MCF 10A (cell line): Measurements from ENCODE around the gene GSE1. TPM values are rescaled to one million over a fixed set of nuclear protein-coding genes. Genes with fewer than 3 reads are reported as not detected.

Source experiments
- BruUV-seq: library from RNA; stranded (reverse); fragments of 400-500 nt; replicated peaks from 2 replicates; lab custom pipeline; 2021; lab: Mats Ljungman, UMichigan
- CTCF ChIA-PET: fragments of 300-600 bp; sonication (Branson Sonifier 250); formaldehyde crosslinking; extraction: SDS; loops from one replicate; lab custom pipeline; 2021; ENCODE audit warnings: antibody characterized with exemption, inconsistent platforms; lab: Yijun Ruan, JAX
- POLR2A ChIA-PET: fragments of 300-600, 350-650 bp; sonication (Branson Sonifier 250); formaldehyde crosslinking; extraction: SDS; loops from one replicate; lab custom pipeline; 2020; ENCODE audit warnings: antibody characterized with exemption, inconsistent platforms; lab: Yijun Ruan, JAX
- DNase-seq: peaks from one replicate; pipeline ENCODE4 v3.0.0-alpha.2; 2018; ENCODE audit not compliant: unreplicated experiment
- H3K27ac Mint-ChIP-seq: one replicate; pipeline ENCODE4 v1.8.0; 2022; ENCODE audit warnings: mild to moderate bottlenecking, low read depth, mixed read lengths; ENCODE audit not compliant: unreplicated experiment
- H3K27me3 Mint-ChIP-seq: one replicate; pipeline ENCODE4 v1.8.0; 2022; ENCODE audit warnings: mixed read lengths; ENCODE audit not compliant: insufficient read depth, unreplicated experiment
- H3K36me3 Mint-ChIP-seq: one replicate; pipeline ENCODE4 v1.8.0; 2022; ENCODE audit warnings: mild to moderate bottlenecking, moderate library complexity, mixed read lengths; ENCODE audit not compliant: insufficient read depth, unreplicated experiment
- H3K4me1 Mint-ChIP-seq: one replicate; pipeline ENCODE4 v1.8.0; 2022; ENCODE audit warnings: mixed read lengths; ENCODE audit not compliant: insufficient read depth, unreplicated experiment
- H3K4me3 Mint-ChIP-seq: one replicate; pipeline ENCODE4 v1.8.0; 2022; ENCODE audit warnings: mild to moderate bottlenecking, moderate library complexity, mixed read lengths; ENCODE audit not compliant: unreplicated experiment
- H3K9me3 Mint-ChIP-seq: one replicate; pipeline ENCODE4 v1.8.0; 2022; ENCODE audit warnings: mixed read lengths; ENCODE audit not compliant: unreplicated experiment
- intact Hi-C: fragments of 100-400 bp; cut with micrococcal nuclease; formaldehyde crosslinking; loops from 2 replicates; pipeline ENCODE4 v1.14.1; 2022
- total RNA-seq: library from RNA; stranded (reverse); gene quantifications from 2 replicates; pipeline ENCODE4 v1.2.3, GENCODE V29; 2022
- TF ChIP-seq, protein P1 (sequence below): fragments of 200-600 bp; IDR thresholded peaks from one replicate; pipeline ENCODE4 v1.8.0; 2022; ENCODE audit warnings: antibody characterized with exemption, mild to moderate bottlenecking; ENCODE audit not compliant: unreplicated experiment

The GSE1 gene
- total RNA-seq, 1 experiment from 2014 or later = 52.9 TPM

DNA sequence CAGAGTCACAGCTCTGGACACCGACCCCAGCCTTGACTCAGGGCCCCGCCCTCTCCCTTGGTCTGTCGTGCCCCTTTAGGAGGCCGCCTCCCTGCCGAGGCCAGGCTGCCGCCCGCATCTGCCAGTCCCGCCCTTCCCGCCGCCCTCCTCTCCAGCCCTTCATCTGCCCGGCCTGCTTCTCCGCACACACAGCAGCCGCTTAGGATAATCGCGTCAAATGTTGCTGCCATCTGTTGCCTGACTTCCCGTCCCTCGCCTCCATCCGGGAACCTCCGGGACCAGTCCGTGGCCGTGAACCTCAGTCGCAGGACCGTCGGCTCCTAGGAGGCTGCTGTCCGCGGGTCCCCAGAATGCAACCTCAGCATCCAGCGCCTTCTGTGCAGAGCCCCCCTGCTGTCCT, 11.9 kb downstream of the GSE1 start:
- DNase-seq = no peak
- Mint-ChIP-seq H3K4me3 (no peak overlapping the region), H3K27ac (no peak overlapping the region), H3K36me3 (peaks cover 23% of the 10 kb centered on the region), H3K27me3 (no peaks in the 10 kb centered on the region), H3K9me3 (no peaks in the 10 kb centered on the region), H3K4me1 (no peaks in the 10 kb centered on the region)
- POLR2A ChIA-PET = interaction anchor here (1.6 kb wide), 1 partner anchor 9 kb away, joined by 3 read pairs; no protein-coding TSS in a partner anchor
- no TSS peak for BruUV-seq
- TF ChIP-seq, protein P1, sequence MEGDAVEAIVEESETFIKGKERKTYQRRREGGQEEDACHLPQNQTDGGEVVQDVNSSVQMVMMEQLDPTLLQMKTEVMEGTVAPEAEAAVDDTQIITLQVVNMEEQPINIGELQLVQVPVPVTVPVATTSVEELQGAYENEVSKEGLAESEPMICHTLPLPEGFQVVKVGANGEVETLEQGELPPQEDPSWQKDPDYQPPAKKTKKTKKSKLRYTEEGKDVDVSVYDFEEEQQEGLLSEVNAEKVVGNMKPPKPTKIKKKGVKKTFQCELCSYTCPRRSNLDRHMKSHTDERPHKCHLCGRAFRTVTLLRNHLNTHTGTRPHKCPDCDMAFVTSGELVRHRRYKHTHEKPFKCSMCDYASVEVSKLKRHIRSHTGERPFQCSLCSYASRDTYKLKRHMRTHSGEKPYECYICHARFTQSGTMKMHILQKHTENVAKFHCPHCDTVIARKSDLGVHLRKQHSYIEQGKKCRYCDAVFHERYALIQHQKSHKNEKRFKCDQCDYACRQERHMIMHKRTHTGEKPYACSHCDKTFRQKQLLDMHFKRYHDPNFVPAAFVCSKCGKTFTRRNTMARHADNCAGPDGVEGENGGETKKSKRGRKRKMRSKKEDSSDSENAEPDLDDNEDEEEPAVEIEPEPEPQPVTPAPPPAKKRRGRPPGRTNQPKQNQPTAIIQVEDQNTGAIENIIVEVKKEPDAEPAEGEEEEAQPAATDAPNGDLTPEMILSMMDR = no peak
- intact Hi-C loops = no loop called here
- CTCF ChIA-PET = interaction anchor here (0.6 to 1.2 kb wide), 2 partner anchors 9 to 329 kb away, joined by 3 to 4 read pairs; no protein-coding TSS in a partner anchor

DNA sequence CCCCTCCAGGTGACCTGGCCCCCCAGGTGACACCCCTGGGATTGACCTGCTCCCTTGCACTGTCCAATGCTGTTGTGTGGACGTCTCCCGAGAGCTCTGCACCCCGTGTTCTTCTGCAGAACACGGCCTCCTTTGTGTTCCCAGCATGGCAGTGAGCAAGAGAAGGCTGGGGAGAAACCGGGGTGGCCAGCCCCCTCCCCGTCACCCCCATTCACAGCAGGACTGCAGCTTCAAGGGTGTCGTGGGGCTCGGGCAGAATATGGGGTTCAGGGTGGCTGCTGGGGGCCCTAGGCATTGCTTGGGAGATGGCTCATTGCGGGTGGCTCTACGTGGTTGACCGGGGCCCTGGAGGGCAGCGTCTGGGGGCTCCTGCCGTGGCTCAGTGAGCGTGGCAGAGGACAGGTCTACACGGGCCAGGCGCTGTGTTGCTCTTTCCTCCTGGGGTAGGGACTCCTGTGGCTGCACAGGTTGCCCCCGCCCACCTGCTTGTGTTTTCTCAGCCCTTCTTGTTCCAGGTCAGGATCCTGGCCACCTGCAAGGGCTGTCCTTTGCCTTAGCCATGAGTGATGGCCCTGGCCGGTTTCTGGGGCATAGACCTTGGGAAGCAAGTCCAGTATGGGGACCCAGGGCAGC, 12.5 kb downstream of the GSE1 start:
- Mint-ChIP-seq H3K27ac (no peak overlapping the region), H3K4me1 (no peaks in the 10 kb centered on the region), H3K27me3 (no peaks in the 10 kb centered on the region), H3K36me3 (peaks cover 20% of the 10 kb centered on the region), H3K9me3 (no peaks in the 10 kb centered on the region), H3K4me3 (no peak overlapping the region)
- ChIA-PET CTCF (interaction anchor here (0.6 to 2.0 kb wide), 3 partner anchors 9 to 329 kb away, joined by 3 to 11 read pairs (median 4); no protein-coding TSS in a partner anchor), POLR2A (interaction anchor here (1.6 kb wide), 1 partner anchor 10 kb away, joined by 3 read pairs; no protein-coding TSS in a partner anchor)
- no peak for DNase-seq
- TF ChIP-seq, protein P1 = no peak
- no TSS peak for BruUV-seq
- intact Hi-C loops = no loop called here

DNA sequence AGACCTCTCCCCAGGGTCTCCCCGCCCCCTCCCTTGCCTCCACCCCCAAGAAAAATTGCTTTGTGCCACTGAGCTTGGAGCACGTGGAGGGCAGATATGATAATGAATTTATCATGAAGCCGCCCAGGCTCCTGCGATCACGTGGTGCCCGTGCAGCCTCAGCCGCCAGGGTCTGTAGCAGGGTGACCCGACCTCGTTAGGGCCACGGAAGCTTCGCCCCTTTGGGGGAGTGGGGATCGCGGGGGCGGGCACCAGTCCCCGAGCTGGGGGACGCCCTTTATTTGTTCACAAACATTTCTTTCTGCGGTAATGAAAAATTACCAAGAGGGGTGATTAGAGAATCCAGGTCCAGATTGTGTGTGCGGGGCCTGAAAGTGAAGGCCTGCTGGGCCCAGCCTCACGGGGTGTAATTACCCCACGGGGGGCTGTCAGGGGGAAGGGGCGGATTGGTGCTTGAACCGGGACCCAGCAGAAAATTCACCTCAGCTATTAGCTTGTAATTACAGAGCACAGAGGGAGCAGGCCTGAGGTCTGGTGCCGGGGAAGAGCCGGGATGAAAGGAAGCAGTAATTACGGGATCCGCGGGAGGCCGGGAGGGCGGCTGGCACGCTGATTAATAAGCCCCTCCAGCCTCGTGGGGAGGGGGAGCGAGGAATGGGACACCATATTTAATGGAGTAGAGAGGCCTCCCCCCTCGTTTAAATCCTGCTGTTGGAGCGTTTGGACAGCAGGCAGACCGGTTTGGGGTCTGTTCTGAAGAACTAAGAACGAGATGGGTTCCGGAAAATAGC, 13.3 kb downstream of the GSE1 start:
- TF ChIP-seq, protein P1 = no peak
- Mint-ChIP-seq H3K27me3 (no peaks in the 10 kb centered on the region), H3K27ac (no peak overlapping the region), H3K4me1 (no peaks in the 10 kb centered on the region), H3K9me3 (no peaks in the 10 kb centered on the region), H3K4me3 (no peak overlapping the region), H3K36me3 (peaks cover 18% of the 10 kb centered on the region)
- ChIA-PET CTCF (interaction anchor here (2.0 kb wide), 1 partner anchor 10 kb away, joined by 11 read pairs; no protein-coding TSS in a partner anchor), POLR2A (no interaction called here)
- no TSS peak for BruUV-seq
- no peak for DNase-seq
- intact Hi-C loops = no loop called here

DNA sequence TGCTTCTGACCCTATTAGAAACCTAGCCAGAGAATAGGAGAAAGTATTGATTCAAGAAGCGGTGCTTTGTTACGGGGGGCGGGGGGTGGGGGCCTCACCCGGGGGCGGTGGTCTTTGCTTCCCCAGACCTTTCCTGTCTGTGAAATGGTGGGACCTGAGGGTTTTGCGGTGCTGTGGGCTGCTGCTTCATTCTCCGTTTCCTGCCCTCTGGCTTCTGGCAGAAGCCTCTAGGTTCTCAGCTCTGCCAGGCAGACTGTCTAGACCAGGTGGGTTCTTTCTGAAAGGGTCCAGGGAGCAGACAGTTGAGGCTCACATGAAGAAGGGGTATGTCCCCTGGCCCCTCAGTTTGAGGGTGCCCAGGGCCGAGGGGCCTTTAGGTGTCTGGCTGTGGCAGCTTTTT, 14.0 kb downstream of the GSE1 start:
- H3K9me3 Mint-ChIP-seq = no peaks in the 10 kb centered on the region
- ChIA-PET CTCF (interaction anchor here (0.6 to 2.0 kb wide), 3 partner anchors 9 to 403 kb away, joined by 3 to 11 read pairs (median 4); no protein-coding TSS in a partner anchor), POLR2A (interaction anchor here (0.6 kb wide), 1 partner anchor 121 kb away, joined by 3 read pairs; no protein-coding TSS in a partner anchor)
- no peaks in the 10 kb centered on the region for H3K4me1 Mint-ChIP-seq
- H3K27ac Mint-ChIP-seq = no peak overlapping the region
- peaks cover 12% of the 10 kb centered on the region for H3K36me3 Mint-ChIP-seq
- intact Hi-C loops = no loop called here
- TF ChIP-seq, protein P1 = no peak
- no peaks in the 10 kb centered on the region for H3K27me3 Mint-ChIP-seq
- BruUV-seq = no TSS peak
- no peak overlapping the region for H3K4me3 Mint-ChIP-seq
- no peak for DNase-seq
